SU-DHL-6 (cell line): ENCODE data around the gene B3GLCT.

ENCODE experiments used
- H2AFZ ChIP-seq: fragments of 200-600 bp; sonication (generic); 2 replicates; pipeline ENCODE4 v1.6.1; 2014; ENCODE audit warnings: low read depth, mild to moderate bottlenecking, moderate library complexity, mixed read lengths, antibody characterized with exemption, low read length; ENCODE audit not compliant: severe bottlenecking
- H3F3A ChIP-seq: fragments of 200-600 bp; shearing (Covaris generic); 2 replicates; pipeline ENCODE4 v1.6.0; 2016; ENCODE audit warnings: antibody characterized with exemption, mild to moderate bottlenecking; ENCODE audit not compliant: insufficient read depth
- H3K27ac ChIP-seq: fragments of 200-600 bp; sonication (generic); 2 replicates; pipeline ENCODE4 v1.5.1; 2016; ENCODE audit warnings: low read depth, mild to moderate bottlenecking, low read length, moderate library complexity, mixed read lengths
- H3K27me3 ChIP-seq: fragments of 200-600 bp; sonication (generic), shearing (Covaris generic); 2 replicates; pipeline ENCODE4 v1.6.0; 2014; ENCODE audit warnings: mild to moderate bottlenecking, low read length
- H3K36me3 ChIP-seq: fragments of 200-600 bp; sonication (generic); 2 replicates; pipeline ENCODE4 v1.6.1; 2014; ENCODE audit warnings: mild to moderate bottlenecking, low read length, mixed read lengths
- H3K4me2 ChIP-seq: fragments of 300-600, 200-600 bp; shearing (Covaris generic), sonication (generic); 2 replicates; pipeline ENCODE4 v1.6.0; 2014; ENCODE audit warnings: low read length, low read depth, mild to moderate bottlenecking; ENCODE audit not compliant: poor library complexity, severe bottlenecking
- H3K4me3 ChIP-seq: fragments of 200-600 bp; sonication (generic); 2 replicates; pipeline ENCODE4 v1.5.1; 2014; ENCODE audit warnings: antibody characterized with exemption, low read length, mild to moderate bottlenecking, mixed read lengths; ENCODE audit not compliant: insufficient read depth, poor library complexity, severe bottlenecking
- H3K79me2 ChIP-seq: fragments of 200-600 bp; sonication (generic); 2 replicates; pipeline ENCODE4 v1.6.1; 2014; ENCODE audit warnings: mild to moderate bottlenecking, low read length, moderate library complexity; ENCODE audit not compliant: insufficient read depth
- H3K9ac ChIP-seq: fragments of 200-600 bp; sonication (generic); 2 replicates; pipeline ENCODE4 v1.7.0; 2014; ENCODE audit warnings: mild to moderate bottlenecking, low read length
- H3K9me2 ChIP-seq: fragments of 200-600 bp; sonication (generic); replicated peaks from 2 replicates; pipeline ENCODE4 v1.6.1; 2014; ENCODE audit warnings: low read length; ENCODE audit not compliant: insufficient read depth
- H3K9me3 ChIP-seq: fragments of 200-600 bp; sonication (generic); 2 replicates; pipeline ENCODE4 v1.6.1; 2014; ENCODE audit warnings: low read length, mixed read lengths; ENCODE audit not compliant: insufficient read depth
- H4K20me1 ChIP-seq: fragments of 200-600 bp; sonication (generic); 2 replicates; pipeline ENCODE4 v1.6.1; 2014; ENCODE audit warnings: low read depth, mild to moderate bottlenecking, antibody characterized with exemption, low read length, moderate library complexity, mixed read lengths
- EZH2phosphoT487 ChIP-seq: fragments of 200-600 bp; sonication (generic), shearing (Covaris generic); conservative IDR thresholded peaks from 2 replicates; pipeline ENCODE4 v1.6.1; 2018; ENCODE audit warnings: mild to moderate bottlenecking, antibody characterized with exemption, low read length, moderate library complexity, mixed read lengths
- TF ChIP-seq, protein P1 (sequence below): fragments of 200-600 bp; sonication (generic); IDR thresholded peaks from one replicate; pipeline ENCODE4 v1.5.1; 2017; ENCODE audit warnings: antibody characterized with exemption, mild to moderate bottlenecking, low read length, moderate library complexity; ENCODE audit not compliant: insufficient read depth, poor library complexity, severe bottlenecking

B3GLCT gene

DNA sequence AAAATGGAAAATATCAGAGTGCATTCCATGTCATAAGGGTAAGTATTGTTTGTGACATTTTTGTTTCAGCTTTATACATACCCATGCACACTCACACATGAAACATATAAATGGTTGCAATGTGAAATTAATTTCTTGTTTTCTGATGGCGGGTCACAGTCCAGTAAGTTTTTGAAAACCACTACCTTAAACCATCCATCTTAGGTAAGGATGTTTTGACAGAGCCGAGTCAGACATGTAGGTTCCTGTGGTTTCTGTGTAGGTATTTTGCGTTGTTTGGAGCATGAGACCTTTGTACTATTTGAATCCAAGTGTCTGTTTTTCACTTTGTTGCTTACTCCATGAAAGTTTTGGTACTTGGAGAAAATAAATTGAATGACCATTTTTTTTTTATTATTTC, 121.7 kb downstream of the B3GLCT start:
- no peaks in the 10 kb centered on the region for H3K27me3 ChIP-seq
- H3K4me2 ChIP-seq = peak overlapping the region; percentile 85
- no peaks in the 10 kb centered on the region for H3K9me2 ChIP-seq
- H2AFZ ChIP-seq = no peak overlapping the region
- peak overlapping the region; percentile 98 for H3K27ac ChIP-seq
- TF ChIP-seq EZH2phosphoT487 = no peak
- TF ChIP-seq, protein P1, sequence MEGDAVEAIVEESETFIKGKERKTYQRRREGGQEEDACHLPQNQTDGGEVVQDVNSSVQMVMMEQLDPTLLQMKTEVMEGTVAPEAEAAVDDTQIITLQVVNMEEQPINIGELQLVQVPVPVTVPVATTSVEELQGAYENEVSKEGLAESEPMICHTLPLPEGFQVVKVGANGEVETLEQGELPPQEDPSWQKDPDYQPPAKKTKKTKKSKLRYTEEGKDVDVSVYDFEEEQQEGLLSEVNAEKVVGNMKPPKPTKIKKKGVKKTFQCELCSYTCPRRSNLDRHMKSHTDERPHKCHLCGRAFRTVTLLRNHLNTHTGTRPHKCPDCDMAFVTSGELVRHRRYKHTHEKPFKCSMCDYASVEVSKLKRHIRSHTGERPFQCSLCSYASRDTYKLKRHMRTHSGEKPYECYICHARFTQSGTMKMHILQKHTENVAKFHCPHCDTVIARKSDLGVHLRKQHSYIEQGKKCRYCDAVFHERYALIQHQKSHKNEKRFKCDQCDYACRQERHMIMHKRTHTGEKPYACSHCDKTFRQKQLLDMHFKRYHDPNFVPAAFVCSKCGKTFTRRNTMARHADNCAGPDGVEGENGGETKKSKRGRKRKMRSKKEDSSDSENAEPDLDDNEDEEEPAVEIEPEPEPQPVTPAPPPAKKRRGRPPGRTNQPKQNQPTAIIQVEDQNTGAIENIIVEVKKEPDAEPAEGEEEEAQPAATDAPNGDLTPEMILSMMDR = no peak
- H3F3A ChIP-seq = peaks cover 37% of the 10 kb centered on the region
- H4K20me1 ChIP-seq = no peaks in the 10 kb centered on the region
- H3K9me3 ChIP-seq = peaks cover 9% of the 10 kb centered on the region; the same call in 1 of the 2 replicates
- H3K79me2 ChIP-seq = no peaks in the 10 kb centered on the region
- peak overlapping the region; percentile 27 for H3K4me3 ChIP-seq
- H3K9ac ChIP-seq = peak overlapping the region; percentile 50
- no peaks in the 10 kb centered on the region for H3K36me3 ChIP-seq

GRCh38 chr13:31322026-31322425, 122.3 kb downstream of the B3GLCT start:
- Histone ChIP-seq H3K27me3 (no peaks in the 10 kb centered on the region), H3K4me3 (peak overlapping the region; percentile 27), H3K36me3 (no peaks in the 10 kb centered on the region), H3K9ac (peak overlapping the region; percentile 50), H2AFZ (peak overlapping the region; percentile 72), H3K9me3 (peaks cover 4% of the 10 kb centered on the region; the same call in 1 of the 2 replicates), H3K79me2 (no peaks in the 10 kb centered on the region), H3K4me2 (peak overlapping the region; percentile 85), H3K27ac (peak overlapping the region; percentile 98), H4K20me1 (no peaks in the 10 kb centered on the region), H3F3A (peaks cover 37% of the 10 kb centered on the region), H3K9me2 (no peaks in the 10 kb centered on the region)
- TF ChIP-seq, protein P1 = no peak
- no peak for TF ChIP-seq EZH2phosphoT487

DNA sequence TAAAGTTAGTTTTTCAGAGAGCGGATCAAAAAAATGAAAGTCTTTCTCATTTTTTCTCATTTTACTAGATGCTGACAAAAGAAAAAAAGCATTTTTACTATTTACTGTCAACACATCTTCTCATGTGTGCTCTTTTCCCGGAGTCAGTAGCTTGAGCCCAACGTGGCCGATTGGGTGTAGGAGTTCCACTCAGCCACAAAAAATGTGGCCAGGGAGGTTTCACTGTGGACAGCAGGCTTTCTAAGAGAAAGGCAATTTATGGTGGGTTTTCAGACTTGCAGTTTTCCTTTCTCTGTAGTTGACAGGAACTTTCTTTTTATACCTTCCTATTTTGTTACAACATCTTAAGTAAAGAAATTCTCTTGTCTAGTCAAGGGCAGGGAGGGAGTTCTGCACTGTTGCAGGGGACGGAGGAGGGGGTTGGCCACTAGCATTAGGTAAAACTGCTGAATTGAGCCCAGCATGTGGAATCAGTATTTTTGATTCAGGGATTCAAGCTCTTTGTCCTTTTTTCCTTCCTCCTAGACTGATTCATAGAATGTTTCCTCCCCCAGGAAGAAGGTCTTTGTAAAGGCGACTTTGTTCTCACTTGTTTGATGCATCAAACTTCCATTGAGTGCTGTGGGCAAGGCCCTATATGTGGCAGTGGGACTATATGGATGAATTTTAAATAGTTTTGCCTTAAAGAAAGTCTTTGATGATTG, 123.1 kb downstream of the B3GLCT start:
- Histone ChIP-seq H3K9me3 (no peaks in the 10 kb centered on the region), H2AFZ (peak overlapping the region; percentile 72), H3K36me3 (no peaks in the 10 kb centered on the region), H3F3A (peaks cover 37% of the 10 kb centered on the region), H3K9me2 (no peaks in the 10 kb centered on the region), H3K79me2 (no peaks in the 10 kb centered on the region), H3K4me2 (peak overlapping the region; percentile 85), H3K27me3 (no peaks in the 10 kb centered on the region), H3K9ac (peak overlapping the region; percentile 50), H3K4me3 (peak overlapping the region; percentile 27), H4K20me1 (no peaks in the 10 kb centered on the region), H3K27ac (peak overlapping the region; percentile 98)
- TF ChIP-seq, protein P1 = no peak
- TF ChIP-seq EZH2phosphoT487 = no peak
